ENCODE results near the gene LRIG1.

LRIG1 gene

GRCh38 chr3:66467996-66468735 lies 32.7 kb downstream of the LRIG1 start:
- DNase-seq, result no peak

GRCh38 chr3:66466606-66467270 lies 34.1 kb downstream of the LRIG1 start:
- no peak for DNase-seq

GRCh38 chr3:66465587-66465986 lies 35.2 kb downstream of the LRIG1 start:
- DNase-seq, result no peak

- DNase-seq, result no peak
These were observed 35.8 kb downstream of the LRIG1 start for GRCh38 chr3:66465034-66465433.

- no peak for DNase-seq
These were observed 36.3 kb downstream of the LRIG1 start for GRCh38 chr3:66464512-66464894.

GRCh38 chr3:66463730-66464511 lies 36.9 kb downstream of the LRIG1 start:
- no peak for DNase-seq

GRCh38 chr3:66463054-66463631 lies 37.7 kb downstream of the LRIG1 start:
- no peak for DNase-seq

GRCh38 chr3:66457252-66457651 lies 43.6 kb downstream of the LRIG1 start:
- DNase-seq, result no peak

GRCh38 chr3:66456711-66457173 lies 44.1 kb downstream of the LRIG1 start:
- DNase-seq, result no peak

- no peak for DNase-seq
These were observed 46.4 kb downstream of the LRIG1 start for GRCh38 chr3:66454464-66454859.

- no peak for DNase-seq
These were observed 47.0 kb downstream of the LRIG1 start for GRCh38 chr3:66453651-66454463.

GRCh38 chr3:66452303-66453011 lies 48.4 kb downstream of the LRIG1 start:
- no peak for DNase-seq

- DNase-seq, result no peak
These were observed 49.1 kb downstream of the LRIG1 start for GRCh38 chr3:66451766-66452165.

- DNase-seq, result no peak
These were observed 50.3 kb downstream of the LRIG1 start for GRCh38 chr3:66450390-66451022.

GRCh38 chr3:66449411-66449974 lies 51.3 kb downstream of the LRIG1 start:
- no peak for DNase-seq

- DNase-seq, result no peak
These were observed 56.6 kb downstream of the LRIG1 start for GRCh38 chr3:66444146-66444644.

- no peak for DNase-seq
These were observed 57.6 kb downstream of the LRIG1 start for GRCh38 chr3:66443118-66443803.

GRCh38 chr3:66442254-66443117 lies 58.3 kb downstream of the LRIG1 start:
- DNase-seq, result no peak

- DNase-seq, result no peak
These were observed 59.1 kb downstream of the LRIG1 start for GRCh38 chr3:66441692-66442091.

Measured in CD4-positive, alpha-beta T cell treated with Interleukin-4 for 4 hours (primary cell).